C1 segment of cervical spinal cord (tissue), 14 donors: Measurements from ENCODE around the gene PEDS1.
"Not testable (repeated sequence)": the region's sequence is repeated elsewhere in the genome, so short reads cannot be mapped to it uniquely, and the experiment has no call there.

Source experiments
- DNase-seq, 14 donors: peaks; one replicate each; lab custom pipeline; 2025; lab: John Stamatoyannopoulos, UW

The PEDS1 gene

DNA sequence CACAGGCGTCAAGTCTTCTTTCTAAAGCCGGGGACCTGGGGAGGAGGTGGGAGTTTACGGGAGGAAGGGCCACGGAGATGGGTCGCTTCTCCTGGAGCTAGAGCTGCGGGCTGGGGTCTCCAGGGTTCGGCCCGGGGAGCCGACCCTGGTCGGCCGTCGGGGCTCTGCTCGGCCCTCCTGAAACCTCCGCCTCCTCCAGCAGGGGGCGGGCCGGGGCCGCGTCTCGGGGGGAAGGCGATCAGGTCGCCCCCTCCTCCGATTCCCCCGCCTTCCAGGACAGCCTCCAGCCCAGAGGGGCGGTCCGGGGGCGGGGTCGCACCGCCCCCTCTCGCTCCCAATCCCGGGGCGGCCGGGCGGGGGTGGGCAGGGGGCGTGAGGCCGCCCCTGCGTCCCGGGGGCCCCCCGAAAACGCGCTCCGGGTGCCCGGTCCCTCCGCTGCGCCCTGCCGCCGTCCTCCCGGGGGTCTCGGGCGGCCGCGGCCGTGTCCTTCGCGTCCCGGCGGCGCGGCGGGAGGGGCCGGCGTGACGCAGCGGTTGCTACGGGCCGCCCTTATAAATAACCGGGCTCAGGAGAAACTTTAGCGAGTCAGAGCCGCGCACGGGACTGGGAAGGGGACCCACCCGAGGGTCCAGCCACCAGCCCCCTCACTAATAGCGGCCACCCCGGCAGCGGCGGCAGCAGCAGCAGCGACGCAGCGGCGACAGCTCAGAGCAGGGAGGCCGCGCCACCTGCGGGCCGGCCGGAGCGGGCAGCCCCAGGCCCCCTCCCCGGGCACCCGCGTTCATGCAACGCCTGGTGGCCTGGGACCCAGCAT is 36.9 kb upstream of the PEDS1 start, which contains the start of gene CEBPB:
Gene CEBPB, plus strand, starts transcription at position 580 of the 814 bp plus-strand sequence. Its CDS starts 204 bp downstream, at position 784.
- DNase-seq: peak in 12 of 14 donors; percentile 26 to 93 (median 75)

DNA sequence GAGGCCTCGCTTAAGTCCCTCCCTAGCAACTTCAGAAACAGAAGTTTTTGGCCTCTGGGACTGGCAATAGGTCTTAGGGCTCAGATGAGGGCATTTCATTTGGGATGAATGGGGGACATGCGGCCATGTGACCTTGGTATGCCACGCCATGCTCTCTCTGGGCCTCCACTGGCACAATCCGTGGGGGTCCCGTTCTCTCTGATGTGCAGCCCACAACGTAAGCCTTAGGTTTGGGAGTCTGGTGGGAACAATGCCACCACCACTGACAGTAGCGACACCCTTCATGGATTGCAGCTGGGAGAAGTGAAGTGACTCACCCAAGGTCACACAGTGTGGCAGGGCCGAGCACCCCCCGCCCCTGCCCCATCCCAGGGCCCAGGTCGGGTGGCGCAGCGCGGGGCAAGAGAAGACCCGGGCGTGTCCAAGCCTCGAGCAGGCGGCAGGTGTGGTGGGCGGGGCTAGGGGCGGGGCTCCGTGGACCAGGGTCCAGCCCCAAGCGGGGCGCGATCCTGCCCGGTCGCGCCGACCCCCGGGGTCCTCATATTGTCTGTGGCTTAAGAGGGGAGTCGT is 36.2 kb upstream of the PEDS1 start:
- no peak for DNase-seq

DNA sequence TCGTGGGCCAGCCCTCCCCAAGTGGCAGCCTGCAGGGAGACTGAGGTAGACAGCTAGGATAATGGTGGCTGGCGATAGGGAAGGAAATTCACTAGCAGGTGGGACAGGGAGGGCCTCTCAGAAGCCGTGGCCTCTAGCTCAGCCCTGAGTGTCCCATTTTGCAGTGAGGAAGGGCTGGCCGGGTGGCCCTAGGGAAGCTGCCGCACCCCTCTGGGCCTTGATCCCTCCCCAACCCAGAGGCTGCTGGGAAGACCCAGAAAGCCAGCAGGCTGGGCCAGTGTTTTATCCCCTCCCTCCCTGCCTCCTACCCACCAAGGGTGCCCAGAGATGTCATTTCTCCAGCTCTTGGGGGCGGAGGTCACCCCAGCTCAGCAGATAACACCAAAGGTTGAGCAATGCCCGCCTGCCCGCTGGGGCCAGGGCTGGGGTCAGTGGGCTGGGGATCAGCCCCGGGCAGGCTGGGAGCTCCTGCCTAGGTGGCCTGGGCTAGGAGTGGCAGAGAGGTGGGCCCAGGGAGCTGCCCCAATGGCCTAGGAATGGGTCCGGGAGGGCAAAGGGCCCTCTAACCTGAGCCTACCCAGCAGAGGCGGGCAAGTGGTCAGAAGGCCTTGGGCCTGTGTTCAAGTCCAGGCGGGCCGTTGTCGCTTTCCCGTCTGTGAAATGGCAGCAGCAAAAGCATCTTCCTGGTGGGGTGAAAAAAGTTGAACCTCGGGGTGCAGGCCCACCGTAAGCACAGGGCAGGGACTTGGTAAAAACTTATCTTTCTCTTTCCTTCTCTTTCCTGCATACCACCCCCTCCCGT is 35.6 kb upstream of the PEDS1 start:
- DNase-seq: no peak

DNA sequence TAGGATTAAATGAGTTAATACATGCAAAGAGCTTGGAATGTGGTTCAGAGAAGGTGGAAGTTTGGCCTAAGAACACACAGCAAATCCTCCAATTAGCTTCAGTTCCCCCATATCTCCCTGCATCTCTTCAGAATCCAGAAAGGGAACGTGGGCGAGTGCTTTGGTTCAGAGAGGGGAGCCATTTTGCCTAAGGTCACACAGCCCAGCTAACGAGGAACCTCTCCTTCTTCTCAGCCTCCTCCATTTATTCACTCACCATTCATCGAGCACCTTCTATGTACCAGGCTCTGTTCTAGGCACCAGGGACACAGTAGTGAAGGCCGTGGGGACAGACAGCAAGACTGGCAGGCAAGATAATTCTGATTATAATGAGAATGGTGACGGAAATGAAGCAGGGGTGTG is 34.8 kb upstream of the PEDS1 start:
- no peak for DNase-seq

DNA sequence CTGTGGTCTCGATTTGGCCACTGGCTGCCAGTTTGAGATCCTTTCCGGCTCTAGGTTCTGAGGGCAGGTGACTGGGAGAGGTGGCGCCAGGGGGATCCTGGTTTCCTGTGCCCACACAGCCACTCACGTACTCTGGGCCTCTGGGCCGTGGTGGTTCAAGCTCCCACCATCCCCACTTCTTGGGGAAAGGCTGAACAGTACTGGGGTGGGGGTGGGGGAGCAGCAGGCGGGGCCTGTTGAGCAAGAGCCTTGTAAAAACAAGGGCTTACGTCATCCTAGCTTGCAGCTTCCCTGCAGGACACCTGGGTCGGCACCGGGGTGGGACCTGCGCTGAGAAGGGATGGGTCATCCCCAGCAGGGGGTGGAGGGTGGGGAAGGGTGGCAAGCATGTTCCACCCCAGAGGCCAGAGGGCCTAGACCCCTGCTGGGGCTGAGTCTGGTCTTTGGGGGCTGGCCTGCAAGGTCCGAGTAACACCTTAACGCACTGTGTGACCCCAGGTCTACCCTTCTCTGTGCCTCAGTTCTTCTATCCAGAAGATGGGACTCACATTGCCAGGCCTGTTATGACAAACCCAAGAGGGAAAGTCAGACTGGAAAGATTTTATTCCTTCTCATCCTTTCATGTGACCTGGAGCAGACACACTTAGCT is 34.0 kb upstream of the PEDS1 start:
- DNase-seq: no peak

DNA sequence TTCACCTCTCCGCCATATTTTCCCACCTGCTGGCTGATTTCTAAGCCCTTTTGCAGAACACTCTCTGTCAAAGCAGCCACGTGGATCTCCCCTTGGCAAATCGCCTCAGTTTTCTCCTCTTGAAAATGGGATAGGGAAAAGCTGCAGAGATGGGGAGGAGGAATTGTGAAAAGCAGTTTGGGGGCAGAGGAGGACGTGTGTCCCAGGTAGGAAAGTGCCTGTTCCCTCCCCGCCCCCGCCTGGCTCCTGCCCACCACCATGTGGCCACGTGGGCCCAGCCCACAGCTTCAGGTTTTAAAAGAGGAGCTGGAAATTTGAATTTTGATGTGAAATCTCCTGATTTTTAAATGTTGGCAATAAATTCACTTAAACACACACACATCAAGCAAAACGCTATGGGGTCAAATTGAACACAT is 33.5 kb upstream of the PEDS1 start:
- DNase-seq: no peak

DNA sequence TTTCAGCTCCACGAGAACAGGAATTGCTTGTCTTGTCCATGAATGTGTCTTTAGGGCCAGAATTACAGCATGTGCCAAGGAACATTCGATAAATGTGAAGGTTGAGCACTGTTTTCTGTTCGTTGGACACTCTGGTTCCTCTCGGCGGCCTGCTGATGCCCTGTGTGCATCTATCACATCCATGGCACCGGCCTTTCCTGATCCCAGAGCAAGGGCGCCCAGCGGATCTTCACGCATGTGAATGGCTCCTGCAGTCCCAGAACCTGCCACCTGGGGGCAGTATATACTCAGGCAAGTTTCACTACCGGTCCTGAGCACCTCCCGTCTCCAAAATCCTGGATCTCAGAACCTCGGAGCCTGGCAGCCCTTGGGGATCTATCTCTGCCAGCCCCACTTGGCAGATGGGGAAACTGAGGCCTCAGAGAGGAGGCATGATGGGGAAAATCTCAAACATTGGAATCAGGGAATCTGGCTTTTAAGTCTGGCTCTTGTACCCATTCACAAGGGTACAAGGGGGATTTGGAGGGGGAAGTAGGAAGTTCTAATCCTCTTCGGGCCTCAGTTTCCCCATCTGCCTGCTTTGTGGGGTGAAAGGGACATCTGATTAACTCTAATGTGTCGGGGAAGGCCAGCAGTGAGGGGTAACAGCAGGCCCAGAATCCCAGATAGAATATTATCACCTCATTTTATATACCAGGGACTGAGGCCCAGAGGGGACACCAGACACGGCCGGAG is 32.8 kb upstream of the PEDS1 start:
- DNase-seq: peak in 13 of 14 donors; percentile 30 to 87 (median 67)

DNA sequence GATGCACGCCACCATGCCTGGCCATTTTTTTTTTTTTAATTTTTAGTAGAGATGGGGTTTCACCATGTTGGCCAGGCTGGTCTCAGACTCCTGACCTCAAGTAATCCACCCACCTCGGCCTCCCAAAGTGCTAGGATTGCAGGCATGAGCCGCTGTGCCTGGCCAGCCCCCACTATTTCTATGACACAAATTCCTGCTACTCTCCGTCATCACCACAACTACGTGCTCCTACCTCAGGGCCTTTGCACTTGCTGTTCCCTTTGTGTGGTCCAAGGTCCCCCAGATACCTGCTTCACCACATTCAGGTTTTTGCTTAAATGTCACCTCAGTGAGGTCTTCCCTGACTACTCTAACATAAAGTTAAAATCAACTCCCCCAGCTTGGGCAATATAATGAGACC is 31.9 kb upstream of the PEDS1 start:
- no peak for DNase-seq

DNA sequence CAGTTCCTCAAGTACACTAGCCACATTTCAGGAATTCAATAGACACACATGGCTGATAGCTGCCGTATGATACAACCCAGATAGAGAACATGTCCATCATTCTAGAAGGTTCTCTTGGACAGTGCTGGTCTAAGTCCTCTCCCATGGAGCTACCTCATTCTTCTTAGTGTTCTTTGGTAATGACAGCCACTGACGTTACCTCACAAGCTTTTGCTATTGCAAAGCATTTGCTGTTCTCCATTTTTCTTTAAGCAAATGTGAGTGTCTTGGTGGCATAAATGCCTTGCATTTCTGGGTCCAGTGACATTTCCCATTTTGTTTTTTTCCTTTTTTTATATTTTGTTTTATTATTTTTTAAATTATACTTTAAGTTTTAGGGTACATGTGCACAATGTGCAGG is 28.8 kb upstream of the PEDS1 start:
- DNase-seq: no peak

DNA sequence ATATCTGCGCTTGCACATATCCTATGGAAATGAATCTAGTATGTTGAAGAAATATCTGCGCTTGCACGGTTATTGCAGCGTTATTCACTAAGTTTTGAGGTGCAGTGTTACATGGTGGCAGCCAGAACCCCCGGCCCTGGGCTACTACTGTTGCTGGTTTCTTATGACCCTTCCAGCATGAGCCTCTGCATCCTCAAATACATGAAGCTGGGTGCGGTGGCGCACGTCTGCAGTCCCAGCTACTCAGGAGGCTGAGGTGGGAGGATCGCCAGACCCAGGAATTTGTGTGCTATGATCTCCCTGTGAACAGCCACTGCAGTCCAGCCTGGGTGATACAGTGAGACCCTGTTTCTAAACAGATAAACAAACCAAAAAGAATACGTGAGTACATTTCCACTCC is 27.8 kb upstream of the PEDS1 start:
- no peak for DNase-seq

DNA sequence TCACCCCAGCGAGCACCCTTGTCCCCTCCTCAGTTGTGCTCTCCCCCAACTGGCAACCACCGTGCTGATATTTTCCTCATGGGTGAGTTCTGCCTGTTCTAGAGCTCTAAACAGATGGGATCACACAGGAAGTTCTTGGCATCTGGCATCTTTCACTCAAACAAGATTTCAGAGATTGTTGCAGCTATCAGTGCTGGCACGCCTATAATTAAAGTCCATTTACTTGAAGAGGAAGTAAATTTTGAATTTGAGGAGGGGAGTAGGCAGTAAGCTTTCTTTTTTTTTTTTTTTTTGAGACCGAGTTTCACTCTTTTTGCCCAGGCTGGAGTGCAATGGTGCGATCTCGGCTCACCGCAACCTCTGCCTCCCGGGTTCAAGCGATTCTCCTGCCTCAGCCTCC is 25.1 kb upstream of the PEDS1 start:
- not testable (repeated sequence) for DNase-seq

DNA sequence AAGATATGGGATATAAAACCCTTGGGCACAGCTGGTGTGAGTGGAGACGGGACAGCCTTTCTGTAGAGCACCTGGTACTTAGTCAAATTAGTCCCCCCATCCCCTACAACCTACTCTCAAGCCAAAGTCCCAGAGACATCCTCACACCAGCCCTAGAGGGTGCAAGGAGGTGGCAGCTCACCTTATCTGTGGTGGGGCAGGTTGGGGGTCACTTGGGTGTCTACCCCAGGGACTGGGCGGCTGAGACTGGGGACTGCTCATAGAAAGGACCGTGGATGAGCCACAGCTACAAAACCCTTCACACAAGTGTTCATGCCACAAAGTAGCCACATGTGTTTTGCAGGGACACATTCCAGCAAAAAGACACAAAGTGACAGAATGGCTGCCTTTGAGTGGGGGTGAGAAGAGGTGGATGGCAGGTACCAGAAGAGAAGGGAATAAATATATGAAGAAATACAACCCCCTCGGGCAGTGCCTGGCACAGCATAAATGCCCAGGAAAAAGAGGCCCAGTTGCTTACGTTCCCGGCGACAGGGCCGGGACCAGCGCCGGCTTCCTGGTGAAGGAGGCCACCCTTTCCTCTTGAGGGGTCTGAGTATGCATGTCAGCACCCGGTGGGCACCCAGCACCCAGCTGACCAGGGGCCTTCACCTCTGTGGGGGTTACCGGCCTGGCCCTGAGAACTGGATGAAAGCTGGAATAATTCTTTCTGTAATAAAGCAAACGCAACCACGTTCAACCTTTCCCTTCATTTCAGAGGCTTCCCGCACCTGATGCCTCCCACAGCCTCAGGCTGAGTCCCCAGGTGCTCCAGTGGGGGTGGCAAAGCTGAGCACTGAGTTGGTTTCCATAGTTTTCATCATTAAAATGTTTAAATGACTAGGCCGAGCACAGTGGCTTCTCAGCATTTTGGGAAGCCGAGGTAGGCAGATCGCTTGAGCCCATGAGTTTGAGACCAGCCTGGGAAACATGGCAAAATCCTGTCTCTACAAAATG is 22.7 kb upstream of the PEDS1 start:
- no peak for DNase-seq

DNA sequence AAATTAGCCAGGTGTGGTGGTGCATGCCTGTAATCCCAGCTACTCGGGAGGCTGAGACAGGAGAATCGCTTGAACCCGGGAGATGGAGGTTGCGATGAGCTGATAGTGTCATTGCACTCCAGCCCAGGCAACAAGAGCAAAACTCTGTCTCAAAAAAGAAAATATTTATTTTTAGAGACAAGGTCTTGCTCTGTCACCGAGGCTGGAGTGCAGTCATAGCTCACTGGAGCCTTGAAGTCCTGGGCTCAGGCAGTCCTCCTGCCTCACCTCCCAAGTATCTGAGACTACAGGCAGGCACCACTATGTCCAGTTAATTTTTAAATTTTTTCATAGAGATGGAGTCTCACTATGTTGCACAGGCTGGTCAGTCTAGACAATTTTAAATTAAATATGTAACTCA is 20.9 kb upstream of the PEDS1 start:
- DNase-seq: no peak

DNA sequence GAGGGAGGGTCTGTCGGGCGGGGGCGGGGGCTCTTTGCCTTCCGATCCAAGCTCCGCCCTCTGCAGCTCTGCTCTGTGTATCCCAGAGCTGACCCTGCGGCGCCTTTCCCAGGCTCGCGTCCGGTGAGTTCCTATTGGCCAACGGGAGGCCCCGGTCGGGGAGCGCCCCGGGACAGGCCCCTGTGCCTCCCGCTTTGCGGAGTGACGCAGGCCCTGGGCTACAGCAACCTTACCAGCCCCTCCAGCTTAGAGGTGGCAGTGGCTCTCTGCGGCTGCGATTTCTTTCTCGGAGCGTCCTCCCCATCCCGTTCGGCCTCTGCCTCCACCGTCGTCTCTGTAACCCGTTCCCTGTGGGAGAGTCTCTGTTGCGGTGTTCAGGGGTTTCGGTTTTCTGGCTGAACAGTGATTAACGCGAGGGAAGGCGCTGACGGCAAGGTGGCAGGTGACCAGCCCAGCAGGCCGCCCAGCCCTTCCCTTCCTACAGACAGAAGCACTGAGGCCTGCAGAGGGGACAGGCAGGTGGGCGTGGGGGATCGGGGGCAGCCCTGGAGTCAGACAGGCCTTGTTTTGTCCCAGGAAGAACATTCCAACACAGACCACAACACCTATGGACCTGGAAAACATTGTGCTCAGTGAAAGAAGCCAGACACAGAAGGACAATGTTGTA is 19.0 kb upstream of the PEDS1 start:
- DNase-seq: peak in 8 of 14 donors; percentile 14 to 63 (median 34)

DNA sequence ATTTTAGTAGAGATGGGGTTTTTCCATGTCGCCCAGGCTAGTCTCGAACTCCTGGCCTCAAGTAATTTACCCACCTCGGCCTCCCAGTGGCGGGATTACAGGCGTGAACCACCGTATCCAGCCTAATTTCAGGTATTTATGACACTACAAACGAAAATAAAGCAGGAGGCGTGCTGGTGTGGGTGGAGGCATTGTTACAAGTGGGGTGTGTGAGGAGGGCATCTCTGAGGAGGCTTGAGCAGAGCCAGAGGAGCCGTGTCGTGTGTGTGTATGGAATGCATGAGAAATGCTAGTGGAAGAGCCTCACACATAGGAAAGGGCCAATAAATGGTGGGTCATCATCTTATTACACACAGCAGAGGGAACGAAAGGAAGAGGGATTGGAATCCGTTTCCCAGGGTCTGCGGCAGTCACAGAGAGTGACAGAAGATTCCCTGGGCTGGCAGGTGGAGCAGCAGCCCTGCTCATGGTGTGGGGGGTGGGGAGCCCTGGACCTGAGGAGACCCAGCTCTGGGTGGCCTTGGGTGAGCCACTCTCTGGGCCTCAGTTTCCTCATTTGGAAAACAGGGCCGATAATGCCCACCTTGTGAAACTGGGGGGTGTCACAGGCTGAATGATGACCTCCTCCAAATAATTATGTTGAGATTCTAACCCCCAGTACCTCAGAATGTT is 17.2 kb upstream of the PEDS1 start:
- no peak for DNase-seq

DNA sequence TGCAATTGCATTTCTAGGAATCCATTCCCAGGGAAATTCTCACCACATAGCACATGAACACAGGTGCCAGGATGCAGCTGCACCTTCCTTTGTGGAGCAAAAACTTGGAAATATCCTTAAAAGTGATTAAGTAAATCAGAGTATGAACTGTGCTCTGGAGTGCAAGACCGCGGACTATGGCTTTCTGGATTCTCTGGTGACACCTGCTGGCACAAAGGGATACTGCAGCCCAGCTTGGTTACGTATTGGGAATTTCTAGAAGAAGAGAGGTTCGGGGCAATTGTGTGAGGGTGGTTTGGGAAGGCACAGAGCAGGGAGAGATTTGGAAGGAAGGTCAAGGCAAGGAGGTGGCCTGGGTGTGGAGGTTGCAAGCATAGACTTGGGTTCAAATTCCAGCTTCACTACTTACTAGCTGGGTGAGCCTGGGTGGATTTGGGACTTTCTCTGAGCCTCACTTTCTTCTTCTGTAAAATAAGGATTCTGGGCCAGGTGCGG is 15.9 kb upstream of the PEDS1 start:
- DNase-seq: peak in 11 of 14 donors; percentile 21 to 73 (median 57)

DNA sequence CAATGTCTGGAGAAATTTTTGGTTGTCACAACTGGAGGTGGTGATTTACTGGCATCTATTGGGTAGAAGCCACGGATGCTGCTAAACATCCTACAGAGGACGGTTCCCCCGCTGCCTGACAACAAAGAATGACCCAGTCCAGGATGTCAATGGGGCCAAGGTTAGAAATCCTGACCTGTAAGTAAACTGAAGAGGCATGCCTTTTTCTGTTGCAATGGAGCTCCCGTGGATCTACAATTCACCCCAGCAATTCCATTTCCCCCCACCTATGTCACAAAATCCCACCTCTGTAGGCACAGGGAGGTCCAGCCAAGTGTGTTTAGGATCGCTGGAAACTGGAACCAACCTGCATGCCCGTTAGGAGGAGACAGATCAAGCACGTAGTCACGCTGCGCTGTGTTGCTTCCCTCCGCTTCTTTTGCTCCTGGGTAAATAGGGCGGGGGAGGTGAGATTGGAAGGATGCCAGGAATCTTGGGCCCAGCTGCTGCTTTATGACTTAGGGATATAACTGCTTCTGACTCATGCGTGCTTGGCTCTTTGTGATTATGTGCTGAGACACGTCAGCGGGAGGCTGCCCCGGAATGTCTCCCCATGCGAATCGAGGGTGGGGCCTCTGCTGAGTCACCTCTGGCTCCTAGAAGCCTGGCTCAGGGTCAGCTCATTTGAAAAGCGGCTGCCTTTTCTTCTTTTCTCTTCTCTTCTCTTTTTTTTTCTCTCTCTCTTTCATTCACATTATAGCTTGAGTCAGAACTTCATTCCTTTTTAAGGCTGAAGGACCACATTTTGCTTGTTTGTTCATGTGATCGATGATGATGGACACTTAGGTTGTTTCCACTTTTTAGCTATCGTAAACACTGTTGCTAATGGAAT is 12.4 kb upstream of the PEDS1 start:
- DNase-seq: peak in 12 of 14 donors; percentile 24 to 93 (median 49)
